22Rv1 (cell line): ENCODE measurements around the gene AATF.

Experiments used
- H3K27ac ChIP-seq: fragments of 450-650 bp; 2 replicates; pipeline ENCODE4 v1.5.1; 2017
- ZFX ChIP-seq: fragments of 450-650 bp; IDR thresholded peaks from 2 replicates; pipeline ENCODE4 v1.6.1; 2017; ENCODE audit warnings: antibody characterized with exemption, borderline replicate concordance
- TF ChIP-seq, protein P1 (sequence below): fragments of 450-650 bp; IDR thresholded peaks from 2 replicates; pipeline ENCODE4 v1.5.1; 2017; ENCODE audit warnings: mild to moderate bottlenecking

AATF gene

DNA sequence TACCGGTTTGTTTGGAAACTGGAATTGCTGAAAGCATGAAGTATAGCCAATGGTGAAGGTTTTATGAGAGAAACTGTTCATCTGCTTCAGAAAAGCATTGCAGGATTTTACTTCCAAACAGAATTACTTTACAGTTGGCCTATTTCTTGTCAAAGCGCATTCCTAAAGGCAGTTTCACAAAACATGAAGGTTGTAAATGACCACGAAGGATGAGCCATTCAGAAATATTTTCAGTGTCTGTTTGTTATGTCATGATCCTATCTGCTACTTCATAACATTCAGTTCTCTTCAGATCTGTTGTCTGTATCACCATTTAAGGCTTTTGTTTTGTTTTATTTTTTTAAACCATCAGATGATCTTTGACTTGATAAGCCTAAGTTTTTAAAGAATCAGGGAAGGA is 45.7 kb downstream of the AATF start:
- TF ChIP-seq, protein P1, sequence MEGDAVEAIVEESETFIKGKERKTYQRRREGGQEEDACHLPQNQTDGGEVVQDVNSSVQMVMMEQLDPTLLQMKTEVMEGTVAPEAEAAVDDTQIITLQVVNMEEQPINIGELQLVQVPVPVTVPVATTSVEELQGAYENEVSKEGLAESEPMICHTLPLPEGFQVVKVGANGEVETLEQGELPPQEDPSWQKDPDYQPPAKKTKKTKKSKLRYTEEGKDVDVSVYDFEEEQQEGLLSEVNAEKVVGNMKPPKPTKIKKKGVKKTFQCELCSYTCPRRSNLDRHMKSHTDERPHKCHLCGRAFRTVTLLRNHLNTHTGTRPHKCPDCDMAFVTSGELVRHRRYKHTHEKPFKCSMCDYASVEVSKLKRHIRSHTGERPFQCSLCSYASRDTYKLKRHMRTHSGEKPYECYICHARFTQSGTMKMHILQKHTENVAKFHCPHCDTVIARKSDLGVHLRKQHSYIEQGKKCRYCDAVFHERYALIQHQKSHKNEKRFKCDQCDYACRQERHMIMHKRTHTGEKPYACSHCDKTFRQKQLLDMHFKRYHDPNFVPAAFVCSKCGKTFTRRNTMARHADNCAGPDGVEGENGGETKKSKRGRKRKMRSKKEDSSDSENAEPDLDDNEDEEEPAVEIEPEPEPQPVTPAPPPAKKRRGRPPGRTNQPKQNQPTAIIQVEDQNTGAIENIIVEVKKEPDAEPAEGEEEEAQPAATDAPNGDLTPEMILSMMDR = no peak
- TF ChIP-seq ZFX = no peak
- no peak overlapping the region for H3K27ac ChIP-seq

DNA sequence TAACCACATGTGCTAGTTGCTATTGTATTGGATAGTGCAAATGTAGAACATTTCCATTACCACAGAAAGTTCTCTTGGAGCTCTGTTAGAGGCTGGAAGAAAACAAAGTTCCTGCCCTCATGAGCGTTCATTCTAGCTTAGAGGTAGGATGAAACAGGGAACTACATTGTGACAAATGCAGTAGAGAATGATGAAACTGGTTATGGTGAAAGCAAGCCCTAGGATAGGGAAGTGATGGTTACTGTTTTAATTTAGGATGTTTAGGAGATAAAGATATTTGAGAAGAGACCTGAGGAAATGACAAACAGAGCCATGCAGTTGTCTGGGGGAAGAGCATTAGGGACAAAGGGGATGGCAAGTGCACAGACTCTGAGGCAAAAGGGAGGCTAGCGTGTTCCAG is 50.7 kb downstream of the AATF start:
- TF ChIP-seq ZFX = no peak
- TF ChIP-seq, protein P1 = no peak

DNA sequence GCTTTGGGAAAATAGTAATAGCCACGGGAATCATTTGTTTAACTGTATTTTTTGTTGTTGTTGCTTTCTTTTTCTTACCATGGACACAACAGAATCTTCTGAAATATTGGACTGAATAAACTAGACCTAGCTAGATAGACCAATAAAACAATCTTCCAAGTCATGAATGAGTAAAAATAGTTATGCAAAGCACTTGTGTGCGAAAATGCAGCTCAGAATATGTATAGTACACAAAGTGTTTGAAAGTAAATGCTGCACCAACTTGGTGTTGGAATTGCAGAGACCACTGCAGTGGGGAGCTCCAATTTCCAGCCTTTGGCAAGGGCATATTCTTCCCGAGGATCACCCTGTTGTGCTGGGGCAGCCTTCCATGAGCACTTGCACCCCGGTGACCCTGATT is 68.0 kb downstream of the AATF start:
- TF ChIP-seq, protein P1 = no peak
- no peak for TF ChIP-seq ZFX
- H3K27ac ChIP-seq = no peak overlapping the region

More for the DNA sequence above, 50.7 kb downstream of the AATF start:
- no peak overlapping the region for H3K27ac ChIP-seq

DNA sequence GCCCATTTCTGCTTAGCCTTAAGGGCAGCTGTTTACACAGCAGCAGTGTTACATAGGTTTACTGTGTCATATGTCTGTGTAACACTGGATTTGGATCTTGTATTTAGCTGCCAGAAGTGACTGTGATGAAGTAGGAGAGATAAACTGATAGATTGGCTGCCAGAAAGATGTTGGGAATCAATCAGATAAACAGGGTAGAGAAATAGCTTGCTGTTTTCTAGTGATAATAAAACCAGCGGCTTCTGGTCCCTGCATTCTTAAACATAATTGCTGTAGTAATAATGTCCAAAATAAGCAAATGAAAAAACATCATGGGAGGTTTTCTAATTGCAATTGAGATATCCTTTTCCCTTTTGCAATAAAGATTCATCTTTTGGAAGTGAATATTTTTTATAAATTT is 68.7 kb downstream of the AATF start:
- TF ChIP-seq, protein P1 = no peak
- TF ChIP-seq ZFX = no peak

DNA sequence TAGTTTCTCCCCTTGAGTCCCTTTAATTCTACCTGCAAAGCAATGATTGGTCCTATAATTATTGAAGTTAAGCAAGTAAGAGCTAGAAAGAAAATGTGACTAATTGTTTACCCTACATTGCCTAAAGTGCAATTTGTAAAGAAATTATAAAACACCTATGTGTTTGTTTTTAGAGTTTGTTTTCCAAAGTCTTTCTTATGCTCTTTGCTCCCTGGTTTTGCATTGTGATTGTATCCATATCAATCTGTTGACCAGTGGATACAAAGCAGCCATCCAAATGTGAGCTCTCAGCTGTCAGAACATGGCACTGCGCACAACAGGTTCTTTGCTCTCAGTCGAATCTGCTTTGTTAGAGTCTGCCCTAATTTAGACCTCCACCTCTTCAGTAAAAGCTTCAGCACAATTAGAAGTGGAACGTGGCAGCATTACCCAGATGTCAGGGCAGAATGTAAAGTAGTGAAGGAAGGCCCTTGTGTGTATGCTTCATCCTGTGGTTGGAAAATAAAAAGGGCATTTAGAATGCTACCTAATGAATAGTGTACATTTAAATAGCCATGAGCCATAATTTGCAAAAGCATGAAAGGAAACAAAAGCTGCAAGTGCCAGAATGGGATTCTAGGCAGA is 70.5 kb downstream of the AATF start:
- no peak for TF ChIP-seq ZFX
- TF ChIP-seq, protein P1 = no peak
- H3K27ac ChIP-seq = no peak overlapping the region

More for the DNA sequence above, 68.7 kb downstream of the AATF start:
- no peak overlapping the region for H3K27ac ChIP-seq

DNA sequence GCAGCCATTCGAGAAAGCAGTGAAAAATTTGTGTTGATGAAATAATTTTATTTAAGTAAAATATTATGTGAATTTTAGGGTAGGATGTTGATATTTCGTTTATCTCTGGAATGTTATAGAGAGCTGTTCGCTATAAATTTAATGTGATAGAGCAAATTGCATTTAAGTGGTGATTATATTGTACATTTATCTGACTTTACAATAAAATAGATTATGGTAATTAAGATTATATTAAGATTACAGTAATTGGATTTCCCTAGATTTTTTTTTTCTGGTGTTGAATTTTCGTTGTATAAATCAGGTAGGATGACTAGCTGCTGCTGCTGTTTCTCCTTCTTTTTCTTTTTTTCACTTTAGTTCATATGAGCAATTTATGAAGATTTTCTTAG is 71.0 kb downstream of the AATF start:
- TF ChIP-seq, protein P1 = no peak
- TF ChIP-seq ZFX = no peak
- H3K27ac ChIP-seq = no peak overlapping the region

DNA sequence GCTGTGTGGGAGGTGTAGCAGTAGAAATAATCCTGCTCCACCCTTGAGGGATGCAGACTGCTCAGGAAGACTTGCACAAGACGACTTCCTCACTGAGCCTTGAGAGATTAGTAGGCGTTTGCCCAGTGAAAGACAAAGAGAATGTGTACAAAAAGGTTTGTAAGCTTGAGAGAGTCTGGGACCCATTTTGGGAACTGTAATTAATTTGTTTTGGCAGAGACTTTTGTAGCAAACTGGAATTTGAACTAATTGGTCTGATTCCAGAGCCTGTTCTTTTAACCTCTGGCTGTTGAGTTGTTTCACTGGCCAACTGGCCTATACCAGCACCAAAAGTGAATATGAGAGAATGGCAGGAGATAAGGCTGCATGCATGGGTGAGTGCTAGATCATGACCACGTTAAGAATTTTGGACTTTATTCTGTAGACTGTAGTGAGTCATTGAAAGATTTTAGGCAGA is 75.5 kb downstream of the AATF start:
- H3K27ac ChIP-seq = peak overlapping the region; percentile 59
- TF ChIP-seq ZFX = no peak
- TF ChIP-seq, protein P1 = no peak
